RWPE1 (cell line): ENCODE data around the gene HMG20A.

Experiments
- CTCF ChIA-PET: fragments of 350-600 bp; sonication (Branson Sonifier 250); formaldehyde crosslinking; extraction: SDS; loops from one replicate; lab custom pipeline; 2021; lab: Yijun Ruan, JAX
- POLR2A ChIA-PET: fragments of 400-600 bp; formaldehyde crosslinking; extraction: SDS; loops from one replicate; lab custom pipeline; 2020; ENCODE audit warnings: antibody characterized with exemption; ENCODE audit not compliant: low non-redundant PET; lab: Yijun Ruan, JAX
- DNase-seq: peaks from one replicate; pipeline ENCODE4 v3.0.0; 2012; ENCODE audit warnings: low spot score
- H3K27ac ChIP-seq: fragments of 450-650 bp; 2 replicates; pipeline ENCODE4 v1.5.1; 2017
- TF ChIP-seq, protein P1 (sequence below): fragments of 450-650 bp; conservative IDR thresholded peaks from 2 replicates; pipeline ENCODE4 v1.5.1; 2017; ENCODE audit warnings: low read depth, mild to moderate bottlenecking

HMG20A gene

DNA sequence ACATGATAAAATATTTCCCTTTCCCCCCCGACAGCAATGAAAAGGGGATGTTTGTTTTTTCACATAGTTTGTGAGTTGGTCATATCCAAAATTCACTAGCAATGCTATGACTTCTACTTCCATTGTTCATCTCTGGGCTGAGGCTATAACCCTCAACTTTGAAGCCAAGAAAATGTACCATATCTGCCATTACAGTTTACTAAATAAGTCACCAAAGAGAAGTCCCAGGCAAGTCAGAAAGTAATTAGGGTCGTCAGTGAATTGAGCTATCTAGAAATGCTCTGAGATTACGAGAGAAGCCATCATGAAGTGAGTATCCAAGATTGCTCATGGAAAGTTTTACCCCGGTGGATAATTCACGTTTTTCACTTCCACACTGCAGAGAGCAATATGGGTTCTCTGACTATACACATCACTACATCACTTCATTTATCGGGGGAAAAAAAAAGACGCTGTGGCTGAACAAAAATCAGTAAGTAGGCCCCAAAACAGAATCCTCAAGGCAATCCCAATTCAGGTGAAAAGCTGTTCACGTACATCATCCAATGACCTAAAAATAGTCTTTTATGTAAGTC is 2.2 kb upstream of the HMG20A start:
- no peak overlapping the region for H3K27ac ChIP-seq
- TF ChIP-seq, protein P1, sequence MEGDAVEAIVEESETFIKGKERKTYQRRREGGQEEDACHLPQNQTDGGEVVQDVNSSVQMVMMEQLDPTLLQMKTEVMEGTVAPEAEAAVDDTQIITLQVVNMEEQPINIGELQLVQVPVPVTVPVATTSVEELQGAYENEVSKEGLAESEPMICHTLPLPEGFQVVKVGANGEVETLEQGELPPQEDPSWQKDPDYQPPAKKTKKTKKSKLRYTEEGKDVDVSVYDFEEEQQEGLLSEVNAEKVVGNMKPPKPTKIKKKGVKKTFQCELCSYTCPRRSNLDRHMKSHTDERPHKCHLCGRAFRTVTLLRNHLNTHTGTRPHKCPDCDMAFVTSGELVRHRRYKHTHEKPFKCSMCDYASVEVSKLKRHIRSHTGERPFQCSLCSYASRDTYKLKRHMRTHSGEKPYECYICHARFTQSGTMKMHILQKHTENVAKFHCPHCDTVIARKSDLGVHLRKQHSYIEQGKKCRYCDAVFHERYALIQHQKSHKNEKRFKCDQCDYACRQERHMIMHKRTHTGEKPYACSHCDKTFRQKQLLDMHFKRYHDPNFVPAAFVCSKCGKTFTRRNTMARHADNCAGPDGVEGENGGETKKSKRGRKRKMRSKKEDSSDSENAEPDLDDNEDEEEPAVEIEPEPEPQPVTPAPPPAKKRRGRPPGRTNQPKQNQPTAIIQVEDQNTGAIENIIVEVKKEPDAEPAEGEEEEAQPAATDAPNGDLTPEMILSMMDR = no peak
- ChIA-PET CTCF (interaction anchor here (0.7 to 1.1 kb wide), 2 partner anchors 11 to 218 kb away, joined by 3 read pairs; no protein-coding TSS in a partner anchor), POLR2A (no interaction called here)
- DNase-seq = no peak

DNA sequence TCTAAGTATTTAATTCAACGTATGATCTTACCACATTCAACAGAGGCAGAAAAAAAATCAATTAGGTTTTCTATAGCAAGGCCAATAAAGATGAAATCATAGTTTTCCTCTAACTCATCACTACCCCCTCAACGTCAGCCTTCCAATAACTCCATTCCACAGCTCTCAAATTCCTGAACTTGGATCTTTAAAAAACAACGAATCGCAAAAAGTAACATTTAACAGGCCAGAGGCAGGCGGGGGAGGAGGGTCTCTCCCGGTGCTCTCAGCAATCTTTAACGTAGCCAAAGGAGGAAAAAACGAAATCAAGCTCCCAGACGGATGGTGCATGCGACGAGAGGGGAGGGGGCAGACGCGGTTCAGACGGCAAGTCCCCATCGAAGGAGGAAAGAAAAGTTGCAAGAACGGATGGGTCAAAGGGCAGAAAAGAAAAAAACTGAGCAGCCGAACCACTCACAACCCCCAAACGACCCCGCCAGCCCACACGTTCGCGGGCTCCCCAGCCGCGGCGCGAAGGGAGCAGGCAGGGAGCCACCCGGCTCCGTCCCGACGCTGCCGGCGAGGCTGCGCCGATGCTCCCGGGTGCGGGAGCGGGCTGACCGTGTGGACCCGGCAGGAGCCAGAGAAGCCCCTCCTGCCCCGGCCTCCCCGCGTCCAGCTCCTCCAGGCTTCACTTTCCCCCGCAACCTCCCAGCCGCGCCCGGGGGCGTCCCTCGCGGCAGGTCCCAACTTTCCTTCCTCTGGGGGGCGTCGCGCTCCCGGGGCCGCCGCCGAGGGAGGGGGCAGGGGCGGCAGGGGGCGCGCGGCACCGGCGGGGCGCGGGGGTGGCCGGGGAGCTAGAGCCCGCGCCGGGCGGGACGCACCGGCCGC is 1.5 kb upstream of the HMG20A start:
- TF ChIP-seq, protein P1 = peak; percentile 58
- ChIA-PET CTCF (interaction anchor here (0.6 to 1.1 kb wide), 3 partner anchors 12 to 219 kb away, joined by 3 read pairs; no protein-coding TSS in a partner anchor), POLR2A (interaction anchor here (0.6 kb wide), 1 partner anchor 19 kb away, joined by 3 read pairs; no protein-coding TSS in a partner anchor)
- peak; percentile 36 for DNase-seq
- peak overlapping the region; percentile 91 for H3K27ac ChIP-seq

DNA sequence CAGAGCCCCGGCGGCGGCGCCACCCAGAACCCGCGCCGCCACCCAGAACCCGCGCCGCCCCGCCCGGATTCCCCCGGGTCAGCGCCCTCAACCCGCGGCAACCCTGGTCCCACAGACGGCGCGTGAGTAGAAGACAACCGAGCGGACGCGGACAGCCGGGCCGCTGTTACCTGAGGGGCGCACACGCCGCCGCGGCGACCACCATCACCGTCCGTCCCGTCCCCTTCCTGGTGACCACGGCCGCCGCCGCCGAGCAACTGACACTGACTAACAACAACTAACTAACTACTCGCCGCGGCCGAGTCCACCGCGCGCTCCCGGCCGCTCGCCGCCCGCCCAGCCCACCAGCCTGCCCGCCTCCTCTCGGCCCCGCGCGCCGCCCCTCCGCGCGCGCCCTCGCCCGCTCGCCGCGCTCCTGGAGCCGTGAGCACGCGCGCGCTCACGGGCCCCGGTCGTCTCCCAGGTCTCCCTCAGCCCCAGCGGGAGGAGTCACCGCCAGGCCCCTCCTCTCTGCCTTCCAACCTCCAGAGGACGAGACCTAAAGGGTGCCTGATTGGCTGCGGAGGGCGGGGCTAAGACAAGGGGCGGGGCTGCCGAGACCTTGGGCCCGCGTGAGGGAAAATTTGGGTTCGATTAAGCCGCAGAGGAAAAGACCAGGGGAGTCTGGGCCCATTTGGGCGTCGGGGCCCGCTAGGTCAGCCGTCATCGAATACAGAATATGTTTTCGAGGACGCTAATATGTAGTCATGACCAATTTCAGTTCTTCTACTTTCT is 665 bp upstream of the HMG20A start, which contains the start of gene PEAK1:
Gene PEAK1, minus strand, starts transcription at position 269 of the 774 bp plus-strand sequence. CDS start 238,178 bp downstream, outside the sequence.
- POLR2A ChIA-PET = no interaction called here
- TF ChIP-seq, protein P1 = 0 out of 2 replicates have a peak, but pooled peaks have one; percentile 21
- CTCF ChIA-PET = interaction anchor here (0.7 to 2.1 kb wide), 3 partner anchors 81 to 1416 kb away, joined by 3 to 10 read pairs (median 4); no protein-coding TSS in a partner anchor

DNA sequence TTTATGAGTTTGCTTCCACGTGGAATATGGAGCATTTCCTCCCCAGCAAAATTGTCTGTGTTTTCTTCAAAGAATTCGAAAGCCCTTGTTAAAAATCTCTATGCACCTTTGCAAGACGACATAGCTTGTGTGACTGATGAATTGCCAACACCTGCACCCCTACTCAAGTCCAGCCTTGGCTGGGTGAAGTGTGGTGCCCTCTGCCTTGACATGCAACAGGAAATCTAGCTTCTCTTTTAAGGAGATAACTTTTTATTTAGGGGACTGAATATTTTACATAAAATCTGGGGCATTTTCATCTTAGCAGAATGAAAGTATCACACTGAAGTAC is 647 bp downstream of the HMG20A start:
- ChIA-PET POLR2A (no interaction called here), CTCF (interaction anchor here (0.6 to 2.1 kb wide), 3 partner anchors 122 to 502 kb away, joined by 3 to 10 read pairs (median 3); no protein-coding TSS in a partner anchor)
- DNase-seq = peak; percentile 18
- TF ChIP-seq, protein P1 = no peak
- peak overlapping the region; percentile 91 for H3K27ac ChIP-seq

More for the DNA sequence above, 665 bp upstream of the HMG20A start, which contains the start of gene PEAK1:
- H3K27ac ChIP-seq = peak within 1 kb of the TSS; percentile 91
- peak; percentile 99 for DNase-seq

DNA sequence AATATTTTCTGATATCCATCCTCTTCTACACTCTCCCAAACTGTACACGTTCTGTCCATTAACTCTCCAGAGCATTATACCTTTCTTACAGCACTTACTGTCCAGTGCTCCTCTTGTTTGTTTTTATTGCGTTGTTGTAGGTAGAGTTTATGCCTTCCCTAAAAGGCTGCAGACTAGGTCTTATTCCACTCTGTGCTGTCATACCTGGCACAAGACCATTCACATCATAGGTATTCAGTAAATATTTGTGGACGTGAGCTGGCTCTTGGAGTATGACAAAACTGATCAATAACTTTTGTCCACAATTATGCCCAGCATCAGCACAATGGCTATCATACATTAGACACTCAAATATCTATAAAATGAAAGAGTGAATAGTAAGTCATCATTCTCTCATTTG is 4.4 kb downstream of the HMG20A start:
- ChIA-PET POLR2A (no interaction called here), CTCF (no interaction called here)
- TF ChIP-seq, protein P1 = no peak
- no peak for DNase-seq
- no peak overlapping the region for H3K27ac ChIP-seq
